Eye (tissue), 1 donor: Measurements from ENCODE around the gene TUBB2A.
A peak's percentile ranks its signal among the peaks of the same experiment; 100 is the strongest.
"Not testable (repeated sequence)": the region's sequence is repeated elsewhere in the genome, so short reads cannot be mapped to it uniquely, and the experiment has no call there.

Experiments used
- DNase-seq: peaks from one replicate; pipeline ENCODE4 v3.0.0-alpha.2; 2015

The TUBB2A gene

DNA sequence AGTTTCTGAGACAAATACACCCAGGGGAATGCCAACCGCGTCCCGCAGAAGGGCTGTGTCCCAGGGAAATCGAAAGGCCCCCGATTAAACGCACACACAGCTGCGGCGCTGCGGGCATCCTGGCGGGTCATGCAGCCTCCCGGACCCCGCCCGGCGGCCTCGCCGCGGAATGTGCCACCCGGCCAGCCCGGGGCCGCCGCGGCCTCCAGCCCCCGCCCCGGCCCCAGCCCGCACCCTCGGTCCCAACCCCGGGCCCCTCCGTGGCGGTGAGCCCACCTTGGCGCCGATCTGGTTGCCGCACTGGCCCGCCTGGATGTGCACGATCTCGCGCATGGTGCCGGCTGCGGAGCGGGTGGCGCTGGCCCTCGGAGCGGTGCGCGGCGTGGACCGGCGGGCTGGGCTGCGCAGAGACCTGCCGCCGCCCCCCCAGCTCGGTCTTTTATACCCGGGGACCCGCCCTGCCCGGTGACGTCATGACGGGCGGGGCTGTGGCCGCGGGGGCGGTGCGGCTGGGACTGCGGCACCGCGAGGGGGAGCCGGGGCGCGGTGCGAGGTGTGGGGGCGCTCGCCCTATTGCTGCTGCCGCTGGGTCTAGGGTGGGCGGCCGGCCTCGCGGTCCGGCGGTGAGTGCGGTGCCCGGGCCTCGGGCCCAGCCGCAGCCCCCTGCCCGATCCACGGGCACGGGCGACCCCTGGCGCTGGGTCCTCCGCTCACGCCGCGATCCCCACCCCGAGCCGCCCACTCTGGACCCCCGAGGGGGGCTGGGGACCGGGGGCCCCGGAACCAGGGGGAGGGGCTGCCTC lies at the start of gene TUBB2A:
Gene TUBB2A, minus strand, starts transcription at position 414 of the 803 bp plus-strand sequence. Its CDS starts 81 bp downstream, at position 333.
- peak; percentile 93 for DNase-seq

GRCh38 chr6:3206339-3207015 lies 49.1 kb upstream of the TUBB2A start:
- no peak for DNase-seq

DNA sequence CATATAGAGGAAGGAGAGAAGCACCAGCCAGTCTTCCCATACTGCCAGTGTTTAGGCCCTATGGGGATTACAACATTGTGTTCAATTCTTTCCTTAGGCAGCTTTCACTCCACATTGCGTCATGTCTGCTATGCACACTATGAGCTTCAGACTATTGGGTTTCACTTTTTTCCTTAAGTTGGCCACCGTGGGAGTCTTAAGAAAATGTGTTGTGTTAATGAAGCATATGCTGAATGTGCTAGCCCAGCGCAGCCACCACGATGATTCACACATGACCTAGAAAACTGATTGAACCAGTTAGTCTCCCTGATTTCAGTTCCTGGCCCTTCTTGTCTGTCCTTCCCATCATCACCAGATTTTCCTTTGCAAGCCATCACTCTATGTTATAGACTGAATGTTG lies 48.6 kb upstream of the TUBB2A start:
- no peak for DNase-seq

GRCh38 chr6:3204921-3205320 lies 47.6 kb upstream of the TUBB2A start:
- DNase-seq: no peak

DNA sequence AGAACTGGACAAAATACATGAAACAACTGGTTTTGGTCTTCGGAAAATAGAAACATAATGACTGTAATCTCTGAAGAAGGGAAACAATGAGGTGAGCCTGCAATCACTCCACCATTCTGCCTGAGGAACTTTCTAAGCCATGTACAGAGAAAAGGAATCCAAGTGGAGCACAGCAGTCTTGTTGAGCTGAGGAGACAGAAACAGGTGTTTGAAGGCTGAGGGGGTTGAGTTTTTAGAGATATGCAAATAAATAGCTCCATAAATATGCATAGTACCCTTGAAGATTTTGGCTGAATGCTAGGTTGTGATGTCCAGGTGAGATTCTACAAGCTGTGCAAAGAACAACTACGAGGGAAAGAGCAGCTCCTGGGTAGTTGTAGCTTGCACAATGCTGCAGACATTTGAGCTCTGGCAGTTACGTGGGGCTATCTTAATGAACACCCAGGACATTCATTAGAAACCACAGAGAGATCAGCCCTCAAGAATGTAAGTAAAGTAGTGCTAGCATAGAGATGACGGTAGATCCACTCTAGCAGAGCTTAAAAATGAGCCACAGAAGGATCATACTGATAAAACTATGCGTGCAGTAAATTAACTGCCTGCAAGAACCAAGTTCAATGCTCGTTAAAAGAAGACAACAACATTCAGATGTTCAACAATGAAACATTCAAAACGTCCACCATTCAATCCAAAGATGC lies 45.8 kb upstream of the TUBB2A start:
- no peak for DNase-seq

DNA sequence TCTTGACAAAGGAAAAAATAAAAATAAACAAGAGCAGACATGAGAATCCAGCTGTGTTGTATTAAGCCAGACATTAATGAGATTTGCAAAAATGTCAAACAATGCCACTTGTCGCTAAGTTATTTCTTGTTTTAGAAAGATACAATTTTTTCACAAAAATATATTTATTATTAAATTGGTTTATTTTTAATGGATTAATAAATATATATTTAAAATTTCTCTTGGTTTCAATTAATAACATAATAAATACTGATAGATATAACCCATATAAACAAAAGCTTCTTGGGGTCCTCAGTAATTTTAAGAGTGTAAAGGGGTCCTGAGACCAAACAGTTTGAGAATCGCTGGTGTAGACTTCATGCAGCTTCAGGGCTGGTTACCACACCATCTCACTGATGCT lies 44.0 kb upstream of the TUBB2A start:
- no peak for DNase-seq

GRCh38 chr6:3200682-3201081 lies 43.3 kb upstream of the TUBB2A start:
- DNase-seq: no peak

GRCh38 chr6:3199382-3199781 lies 42.0 kb upstream of the TUBB2A start:
- no peak for DNase-seq

- DNase-seq: not testable (repeated sequence)
Measured at GRCh38 chr6:3197734-3198133, 40.4 kb upstream of the TUBB2A start.

- no peak for DNase-seq
Measured at GRCh38 chr6:3196770-3197169, 39.4 kb upstream of the TUBB2A start.

GRCh38 chr6:3195695-3196497 lies 38.6 kb upstream of the TUBB2A start:
- peak; percentile 82 for DNase-seq

DNA sequence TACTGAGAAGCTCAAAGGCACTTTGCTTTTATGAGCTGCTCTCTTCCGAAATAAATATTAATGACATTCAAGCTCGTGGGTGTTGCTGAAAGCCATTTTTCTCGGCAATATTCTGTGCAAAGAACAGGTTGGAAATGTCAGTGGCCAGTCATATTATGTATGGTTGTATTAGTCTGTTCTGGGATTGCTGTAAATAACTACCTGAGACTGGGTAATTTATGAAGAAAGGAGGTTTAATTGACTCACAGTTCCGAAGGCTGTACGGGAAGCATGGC lies 38.0 kb upstream of the TUBB2A start:
- no peak for DNase-seq

- peak; percentile 89 for DNase-seq
Measured at GRCh38 chr6:3194535-3195419, 37.4 kb upstream of the TUBB2A start.

GRCh38 chr6:3193102-3193849 lies 35.9 kb upstream of the TUBB2A start:
- DNase-seq: no peak

DNA sequence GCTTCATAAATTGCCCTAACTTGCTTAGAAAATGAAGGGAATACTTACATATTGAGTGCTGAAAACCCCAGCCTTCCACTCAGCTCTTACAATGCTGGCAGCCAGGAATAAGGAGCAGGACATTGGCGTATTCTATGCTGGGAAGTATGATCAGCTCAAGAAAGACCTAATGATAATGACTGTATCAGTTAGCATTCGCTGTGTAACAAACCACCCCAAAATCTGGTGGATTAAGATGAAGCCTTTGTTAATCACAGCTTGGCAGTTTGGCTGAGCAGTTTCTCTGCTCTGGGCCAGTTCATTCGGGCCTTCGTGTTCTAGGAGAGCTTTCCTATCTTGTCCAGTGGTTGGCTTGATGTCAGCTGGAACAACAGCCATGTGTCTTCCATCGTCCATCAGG lies 33.4 kb upstream of the TUBB2A start:
- no peak for DNase-seq

DNA sequence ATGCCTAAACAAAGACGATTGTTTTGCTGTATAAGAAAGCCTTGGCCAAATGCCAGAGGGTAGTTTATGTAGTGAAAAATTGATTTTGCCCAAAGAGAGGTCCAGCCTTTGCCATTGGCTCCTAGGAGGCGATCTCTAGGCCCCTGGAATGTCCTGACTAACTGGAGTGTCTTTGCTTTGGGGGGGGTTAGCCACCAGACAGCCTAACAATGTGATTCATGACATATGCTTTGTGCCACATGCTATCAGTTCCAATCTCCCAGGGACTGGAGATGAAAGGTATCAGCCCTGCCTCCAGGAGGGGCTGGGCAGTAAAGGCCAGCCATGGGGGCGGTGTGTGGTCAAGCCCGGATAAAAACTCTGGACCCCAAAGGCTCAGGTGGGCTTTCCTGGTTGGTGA lies 32.7 kb upstream of the TUBB2A start:
- DNase-seq: no peak

DNA sequence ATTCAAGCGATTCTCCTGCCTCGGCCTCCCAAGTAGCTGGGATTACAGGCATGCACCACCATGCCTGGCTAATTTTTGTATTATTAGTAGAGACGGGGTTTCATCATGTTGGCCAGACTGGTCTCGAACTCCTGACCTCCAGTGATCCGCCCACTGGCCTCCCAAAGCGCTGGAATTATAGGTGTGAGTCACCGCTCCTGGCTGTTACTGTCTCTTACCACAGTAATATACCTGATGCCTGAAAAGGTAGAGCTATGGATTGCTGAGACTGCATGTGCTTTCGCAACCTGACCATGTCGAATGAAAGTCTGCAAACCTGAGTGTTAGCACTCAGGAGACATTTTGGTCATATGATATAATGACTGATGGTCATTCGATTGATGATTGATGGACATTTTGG lies 31.8 kb upstream of the TUBB2A start:
- DNase-seq: not testable (repeated sequence)

GRCh38 chr6:3188262-3188661 lies 30.9 kb upstream of the TUBB2A start:
- DNase-seq: no peak

GRCh38 chr6:3186974-3187382 lies 29.6 kb upstream of the TUBB2A start:
- DNase-seq: peak; percentile 48

DNA sequence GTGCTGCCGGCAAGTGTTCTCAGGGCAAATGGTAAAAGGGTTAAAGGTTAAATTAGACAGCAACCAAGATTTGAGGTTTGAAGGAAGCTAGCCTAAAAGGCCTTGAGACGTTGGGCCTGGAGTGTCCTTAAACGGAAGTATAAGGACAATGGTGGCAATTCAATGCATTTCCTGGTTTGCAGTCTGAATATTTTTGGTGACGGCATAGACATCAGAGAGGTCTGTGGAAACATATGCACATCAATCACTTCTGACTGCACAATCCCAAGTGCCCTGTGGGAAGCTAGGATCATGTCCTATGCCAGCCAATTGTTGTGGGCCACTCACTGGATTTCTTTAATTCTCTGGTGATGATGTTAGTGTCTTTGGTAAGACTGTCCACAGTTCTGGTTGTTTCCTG lies 25.7 kb upstream of the TUBB2A start:
- no peak for DNase-seq

- no peak for DNase-seq
Measured at GRCh38 chr6:3181105-3181504, 23.8 kb upstream of the TUBB2A start.
